Mucosa of rectum (tissue), 2 donors: Measurements from ENCODE around the gene NUDT16.

Experiments
- H3K27ac ChIP-seq, 2 donors: one replicate each; pipeline ENCODE4 v1.7.0; 2013; ENCODE audit warnings: inconsistent platforms in 2 of 2, low read depth in 2 of 2, low read length in 2 of 2
- H3K27me3 ChIP-seq, 2 donors: one replicate each; pipeline ENCODE4 v1.7.0; 2013; ENCODE audit warnings: low read length in 2 of 2; ENCODE audit not compliant: control insufficient read depth in 2 of 2, insufficient read depth in 2 of 2
- H3K36me3 ChIP-seq, 2 donors: one replicate each; pipeline ENCODE4 v1.7.0; 2013; ENCODE audit warnings: low read length in 2 of 2; ENCODE audit not compliant: control insufficient read depth in 2 of 2, insufficient read depth in 2 of 2
- H3K4me1 ChIP-seq, 2 donors: one replicate each; pipeline ENCODE4 v1.7.0; 2013; ENCODE audit warnings: low read length in 2 of 2, mild to moderate bottlenecking in 1 of 2; ENCODE audit not compliant: control insufficient read depth in 2 of 2, insufficient read depth in 2 of 2
- H3K4me3 ChIP-seq, 2 donors: one replicate each; pipeline ENCODE4 v1.7.0; 2013; ENCODE audit warnings: low read length in 2 of 2
- H3K9ac ChIP-seq, 2 donors: one replicate each; pipeline ENCODE4 v1.7.0; 2013; ENCODE audit warnings: low read length in 2 of 2, low read depth in 1 of 2, mild to moderate bottlenecking in 1 of 2
- H3K9me3 ChIP-seq, 2 donors: one replicate each; pipeline ENCODE4 v1.7.0; 2013; ENCODE audit warnings: low read length in 2 of 2; ENCODE audit not compliant: control insufficient read depth in 2 of 2
- donor health status: healthy.
- donor health status: Normal muscosa, but diverticular disease.

NUDT16 gene

GRCh38 chr3:131432441-131432840 lies 50.9 kb downstream of the NUDT16 start:
- H3K36me3 ChIP-seq, result no peaks in the 10 kb centered on the region
- H3K27ac ChIP-seq, result no peak overlapping the region
- no peaks in the 10 kb centered on the region for H3K4me1 ChIP-seq
- H3K4me3 ChIP-seq, result no peak overlapping the region
- no peak overlapping the region for H3K9ac ChIP-seq
- no peaks in the 10 kb centered on the region for H3K9me3 ChIP-seq
- no peaks in the 10 kb centered on the region for H3K27me3 ChIP-seq

- Histone ChIP-seq H3K36me3 (no peaks in the 10 kb centered on the region), H3K27ac (no peak overlapping the region), H3K27me3 (no peaks in the 10 kb centered on the region), H3K4me3 (no peak overlapping the region), H3K4me1 (no peaks in the 10 kb centered on the region), H3K9ac (no peak overlapping the region), H3K9me3 (no peaks in the 10 kb centered on the region)
Measured at GRCh38 chr3:131435000-131435399, 53.4 kb downstream of the NUDT16 start.
